ENCODE measurements around the gene SH3BP2. TPM values are rescaled to one million over a fixed set of nuclear protein-coding genes. Genes with fewer than 3 reads are reported as not detected.
A peak's percentile ranks its signal among the peaks of the same experiment; 100 is the strongest.

SH3BP2 gene
- polyA plus RNA-seq, 1 donor from 2014 or later: 87.9 TPM

GRCh38 chr4:2881431-2881830 lies 88.5 kb downstream of the SH3BP2 start:
- Histone ChIP-seq H3K79me2 (replicated peaks; ENCODE audit: insufficient read depth, low read length) (peaks cover 20% of the 10 kb centered on the region), H3K4me2 (ENCODE audit: low read length) (no peak overlapping the region), H4K20me1 (ENCODE audit: insufficient read depth) (no peaks in the 10 kb centered on the region), H3K4me3 (ENCODE audit: low read length) (no peak overlapping the region), H3K27ac (ENCODE audit: low read length) (no peak overlapping the region), H3K9ac (ENCODE audit: low read length) (no peak overlapping the region), H3K27me3 (ENCODE audit: insufficient read depth, low read depth, low read length) (no peaks in the 10 kb centered on the region), H2AFZ (ENCODE audit: low read depth, low read length) (no peak overlapping the region), H3K36me3 (ENCODE audit: insufficient read depth, low read length) (no peaks in the 10 kb centered on the region), H3K9me2 (ENCODE audit: insufficient read depth, low read length) (no peaks in the 10 kb centered on the region), H3K9me3 (ENCODE audit: low read length) (no peaks in the 10 kb centered on the region), H3F3A (ENCODE audit: insufficient read depth, low read length, poor library complexity, severe bottlenecking) (no peaks in the 10 kb centered on the region)
- TF ChIP-seq EP300 (conservative IDR thresholded peaks at IDR 0.05; ENCODE audit: poor library complexity, severe bottlenecking) (no peak), SMC3 (conservative IDR thresholded peaks at IDR 0.05; ENCODE audit: poor library complexity) (no peak), RAD21 (conservative IDR thresholded peaks at IDR 0.05) (no peak), EZH2 (IDR thresholded peaks at IDR 0.05; ENCODE audit: borderline replicate concordance, insufficient read depth, low read length, poor library complexity, severe bottlenecking) (no peak), MXI1 (conservative IDR thresholded peaks at IDR 0.05; ENCODE audit: poor library complexity, severe bottlenecking) (no peak), POLR2AphosphoS5 (IDR thresholded peaks at IDR 0.05) (no peak)
- TF ChIP-seq, protein P1, sequence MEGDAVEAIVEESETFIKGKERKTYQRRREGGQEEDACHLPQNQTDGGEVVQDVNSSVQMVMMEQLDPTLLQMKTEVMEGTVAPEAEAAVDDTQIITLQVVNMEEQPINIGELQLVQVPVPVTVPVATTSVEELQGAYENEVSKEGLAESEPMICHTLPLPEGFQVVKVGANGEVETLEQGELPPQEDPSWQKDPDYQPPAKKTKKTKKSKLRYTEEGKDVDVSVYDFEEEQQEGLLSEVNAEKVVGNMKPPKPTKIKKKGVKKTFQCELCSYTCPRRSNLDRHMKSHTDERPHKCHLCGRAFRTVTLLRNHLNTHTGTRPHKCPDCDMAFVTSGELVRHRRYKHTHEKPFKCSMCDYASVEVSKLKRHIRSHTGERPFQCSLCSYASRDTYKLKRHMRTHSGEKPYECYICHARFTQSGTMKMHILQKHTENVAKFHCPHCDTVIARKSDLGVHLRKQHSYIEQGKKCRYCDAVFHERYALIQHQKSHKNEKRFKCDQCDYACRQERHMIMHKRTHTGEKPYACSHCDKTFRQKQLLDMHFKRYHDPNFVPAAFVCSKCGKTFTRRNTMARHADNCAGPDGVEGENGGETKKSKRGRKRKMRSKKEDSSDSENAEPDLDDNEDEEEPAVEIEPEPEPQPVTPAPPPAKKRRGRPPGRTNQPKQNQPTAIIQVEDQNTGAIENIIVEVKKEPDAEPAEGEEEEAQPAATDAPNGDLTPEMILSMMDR (IDR thresholded peaks at IDR 0.05; ENCODE audit: poor library complexity, severe bottlenecking): no peak

GRCh38 chr4:2882341-2882740 lies 89.5 kb downstream of the SH3BP2 start:
- H4K20me1 ChIP-seq (ENCODE audit: insufficient read depth): no peaks in the 10 kb centered on the region
- no peaks in the 10 kb centered on the region for H3K27me3 ChIP-seq (ENCODE audit: insufficient read depth, low read depth, low read length)
- H3K9ac ChIP-seq (ENCODE audit: low read length): no peak overlapping the region
- no peak overlapping the region for H3K4me3 ChIP-seq (ENCODE audit: low read length)
- no peak overlapping the region for H2AFZ ChIP-seq (ENCODE audit: low read depth, low read length)
- H3K36me3 ChIP-seq (ENCODE audit: insufficient read depth, low read length): no peaks in the 10 kb centered on the region
- no peak overlapping the region for H3K27ac ChIP-seq (ENCODE audit: low read length)
- H3K4me2 ChIP-seq (ENCODE audit: low read length): no peak overlapping the region
- H3K9me3 ChIP-seq (ENCODE audit: low read length): no peaks in the 10 kb centered on the region
- H3F3A ChIP-seq (ENCODE audit: insufficient read depth, low read length, poor library complexity, severe bottlenecking): peaks cover 3% of the 10 kb centered on the region
- H3K79me2 ChIP-seq (replicated peaks; ENCODE audit: insufficient read depth, low read length): peaks cover 15% of the 10 kb centered on the region
- H3K9me2 ChIP-seq (ENCODE audit: insufficient read depth, low read length): no peaks in the 10 kb centered on the region
- TF ChIP-seq EP300 (conservative IDR thresholded peaks at IDR 0.05; ENCODE audit: poor library complexity, severe bottlenecking) (no peak), EZH2 (IDR thresholded peaks at IDR 0.05; ENCODE audit: borderline replicate concordance, insufficient read depth, low read length, poor library complexity, severe bottlenecking) (no peak), SMC3 (conservative IDR thresholded peaks at IDR 0.05; ENCODE audit: poor library complexity) (no peak), MXI1 (conservative IDR thresholded peaks at IDR 0.05; ENCODE audit: poor library complexity, severe bottlenecking) (no peak), TAF1 (IDR thresholded peaks at IDR 0.05; ENCODE audit: low read depth) (no peak), POLR2AphosphoS5 (IDR thresholded peaks at IDR 0.05) (no peak)

DNA sequence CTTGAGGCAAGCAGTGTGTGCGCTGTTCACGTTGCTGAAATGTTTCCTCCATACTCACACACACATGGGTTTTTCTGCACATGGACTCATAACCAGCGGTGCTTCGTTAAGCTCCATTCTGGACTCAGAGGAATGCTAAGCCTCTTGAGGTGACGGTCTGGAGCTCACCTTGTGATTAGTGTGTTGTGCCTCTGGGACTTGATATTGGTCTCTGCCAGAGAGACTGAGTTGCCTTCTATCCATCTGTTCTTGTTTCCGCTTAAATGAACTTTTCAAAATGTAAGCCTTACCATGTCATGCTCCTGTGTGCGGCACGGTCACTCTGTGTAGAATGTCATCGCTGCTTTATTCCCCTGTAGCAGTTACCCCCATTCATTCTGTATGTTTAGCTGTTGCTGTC lies 93.3 kb downstream of the SH3BP2 start:
- TF ChIP-seq POLR2AphosphoS5 (IDR thresholded peaks at IDR 0.05) (no peak), SMC3 (conservative IDR thresholded peaks at IDR 0.05; ENCODE audit: poor library complexity) (no peak), MXI1 (conservative IDR thresholded peaks at IDR 0.05; ENCODE audit: poor library complexity, severe bottlenecking) (no peak), EP300 (conservative IDR thresholded peaks at IDR 0.05; ENCODE audit: poor library complexity, severe bottlenecking) (no peak), EZH2 (IDR thresholded peaks at IDR 0.05; ENCODE audit: borderline replicate concordance, insufficient read depth, low read length, poor library complexity, severe bottlenecking) (no peak), TAF1 (IDR thresholded peaks at IDR 0.05; ENCODE audit: low read depth) (no peak), RAD21 (conservative IDR thresholded peaks at IDR 0.05) (no peak), REST (IDR thresholded peaks at IDR 0.05; ENCODE audit: borderline replicate concordance) (no peak)
- TF ChIP-seq, protein P1 (IDR thresholded peaks at IDR 0.05; ENCODE audit: poor library complexity, severe bottlenecking): no peak

More for the DNA sequence above, 93.3 kb downstream of the SH3BP2 start:
- Histone ChIP-seq H2AFZ (ENCODE audit: low read depth, low read length) (no peak overlapping the region), H3K9me2 (ENCODE audit: insufficient read depth, low read length) (no peaks in the 10 kb centered on the region), H3K9ac (ENCODE audit: low read length) (no peak overlapping the region), H3K79me2 (replicated peaks; ENCODE audit: insufficient read depth, low read length) (peaks cover 5% of the 10 kb centered on the region), H3K36me3 (ENCODE audit: insufficient read depth, low read length) (no peaks in the 10 kb centered on the region), H3K4me2 (ENCODE audit: low read length) (no peak overlapping the region), H4K20me1 (ENCODE audit: insufficient read depth) (no peaks in the 10 kb centered on the region), H3K9me3 (ENCODE audit: low read length) (no peaks in the 10 kb centered on the region), H3K27me3 (ENCODE audit: insufficient read depth, low read depth, low read length) (no peaks in the 10 kb centered on the region), H3K4me3 (ENCODE audit: low read length) (no peak overlapping the region), H3K27ac (ENCODE audit: low read length) (peak overlapping the region; percentile 20), H3F3A (ENCODE audit: insufficient read depth, low read length, poor library complexity, severe bottlenecking) (peaks cover 3% of the 10 kb centered on the region)

Measured in neural cell (in vitro differentiated cells).